ENCODE measurements around the gene IL4I1. TPM values are rescaled to one million over a fixed set of nuclear protein-coding genes. Genes with fewer than 3 reads are reported as not detected.

Gene IL4I1
- total and polyA plus RNA-seq, 2 donors (not counting 1 experiment from before 2014, with no cell fraction given) = 0.48 to 3.1 TPM

GRCh38 chr19:49850221-49850486, 46.5 kb downstream of the IL4I1 start:
- Mint-ChIP-seq H3K4me3 (peak overlapping the region; percentile 93), H3K27me3 (no peaks in the 10 kb centered on the region), H3K4me1 (peaks cover 51% of the 10 kb centered on the region), H3K9me3 (ENCODE audit: insufficient read depth) (no peaks in the 10 kb centered on the region), H3K27ac (peak overlapping the region; percentile 98)
- POLR2A ChIA-PET = interaction anchor here (0.9 to 4.8 kb wide), 9 partner anchors 9 to 259 kb away, joined by 3 to 40 read pairs (median 7); partner anchors contain the start of genes AKT1S1, AP2A1, FUZ and MED25
- Histone ChIP-seq H3K4me2 (replicated peaks; ENCODE audit: low read depth, low read length, poor library complexity, severe bottlenecking) (peak overlapping the region; percentile 83), H2AFZ (ENCODE audit: insufficient read depth, low read depth, low read length, poor library complexity, severe bottlenecking) (peak overlapping the region; percentile 85), H3K4me1 (ENCODE audit: control insufficient read depth in 2 of 2, insufficient read depth in 2 of 2, low read length in 2 of 2) (peaks cover 36 to 55% of the 10 kb centered on the region in 2 donors), H3K27me3 (replicated peaks in 1 of 4; ENCODE audit: control extremely low read depth in 1 of 4, control insufficient read depth in 3 of 4, insufficient read depth in 4 of 4, low read length in 3 of 4) (no peaks in the 10 kb centered on the region), H4K20me1 (ENCODE audit: control insufficient read depth, insufficient read depth, low read length, poor library complexity, severe bottlenecking) (peaks cover 35% of the 10 kb centered on the region), H3K36me3 (replicated peaks in 1 of 2; ENCODE audit: control extremely low read depth in 1 of 2, control insufficient read depth in 1 of 2, extremely low read depth in 1 of 2, insufficient read depth in 2 of 2, low read length in 1 of 2) (peaks cover 0 to 9% of the 10 kb centered on the region in 2 experiments), H3K27ac (ENCODE audit: low read length in 2 of 2) (peak overlapping the region; percentile 91 to 95), H3K4me3 (ENCODE audit: control extremely low read depth in 1 of 5, extremely low read depth in 1 of 5, insufficient read depth in 1 of 5, low read depth in 2 of 5, low read length in 4 of 5) (peak overlapping the region; percentile 45 to 95 (median 89)), H3K79me2 (ENCODE audit: control insufficient read depth, insufficient read depth, low read length) (peaks cover 35% of the 10 kb centered on the region), H3K9me3 (ENCODE audit: control extremely low read depth in 1 of 3, control insufficient read depth in 2 of 3, insufficient read depth in 1 of 3, low read length in 2 of 3) (peaks cover 0 to 6% (median 0%) of the 10 kb centered on the region in 3 donors), H3K9ac (ENCODE audit: low read length) (peak overlapping the region; percentile 96)
- CTCF ChIA-PET = interaction anchor here (0.5 to 1.4 kb wide), 9 partner anchors 8 to 151 kb away, joined by 3 to 6 read pairs (median 4); partner anchors contain the start of genes AKT1S1, FUZ and TBC1D17
- no peak for ATAC-seq (ENCODE audit: low read depth)
- DNase-seq = no peak
- intact Hi-C loops (cut with micrococcal nuclease) = loop anchor here (1.0 kb wide), 4 partner anchors 17 to 84 kb away; partner anchors contain the start of genes FUZ, MED25 and PNKP
- WGBS (ENCODE audit: insufficient coverage) = 75% methylated on average over 7 of the region's 12 CpGs
- no peak for TF ChIP-seq EZH2 (IDR thresholded peaks at IDR 0.05; ENCODE audit: borderline replicate concordance, insufficient read depth, low read depth, low read length, poor library complexity, severe bottlenecking)
- no peak for TF ChIP-seq CTCF (IDR thresholded peaks at IDR 0.05)

All from B cell (primary cell).